ENCODE results near the gene MBLAC1. TPM values are rescaled to one million over a fixed set of nuclear protein-coding genes. Genes with fewer than 3 reads are reported as not detected.

The MBLAC1 gene
- total RNA-seq, 5 donors from 2014 or later (not counting 1 experiment from before 2014, with no cell fraction given), result 3.2 to 8.6 (median 5.3) TPM

DNA sequence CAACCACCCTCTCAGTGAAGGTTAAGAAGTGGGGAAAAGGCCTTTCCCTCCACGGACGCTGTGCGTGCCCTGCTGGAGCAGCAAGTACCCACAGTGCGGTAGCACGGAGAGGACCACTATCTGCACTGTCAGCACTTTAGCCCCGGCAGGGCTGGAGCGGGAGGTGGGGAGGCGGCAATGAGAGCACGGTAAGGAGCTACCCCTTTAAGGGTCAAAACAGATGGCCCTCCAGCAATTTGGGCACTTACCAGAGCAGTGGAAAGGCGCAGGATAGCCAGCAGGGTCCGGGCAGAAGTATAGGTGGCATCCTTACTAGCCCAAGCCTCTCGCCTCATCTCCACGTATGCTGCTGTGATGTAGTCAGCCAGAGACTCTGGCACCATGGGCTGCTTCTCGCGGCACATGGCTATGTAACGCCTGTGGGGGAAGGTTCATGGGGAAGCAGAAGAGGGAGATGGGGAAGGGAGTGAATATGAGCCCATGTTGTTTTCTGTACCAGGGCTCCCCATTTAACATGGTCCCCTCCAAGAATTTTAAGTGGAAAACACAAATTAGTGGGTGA is 32.8 kb upstream of the MBLAC1 start:
- Mint-ChIP-seq H3K27me3 (no peaks in the 10 kb centered on the region), H3K27ac (peak overlapping the region in 1 of 2 donors; percentile 6), H3K9me3 (no peaks in the 10 kb centered on the region), H3K4me3 (no peak overlapping the region), H3K36me3 (peaks cover 70% of the 10 kb centered on the region), H3K4me1 (peaks cover 39 to 42% (median 40%) of the 10 kb centered on the region in 3 donors)
- DNase-seq (no peak), ATAC-seq (replicated peaks in 1 of 4) (no peak)
- H3K4me1 ChIP-seq (ENCODE audit: control insufficient read depth in 1 of 2, extremely low read depth in 1 of 2, insufficient read depth in 2 of 2, low read length in 2 of 2), result peaks cover 4 to 16% of the 10 kb centered on the region in 2 experiments
- ChIA-PET CTCF (interaction anchor here in 1 of 2 donors (0.8 kb wide), 1 partner anchor 12 kb away, joined by 3 read pairs; no protein-coding TSS in a partner anchor), POLR2A (no interaction called here)
- 95% methylated on average over 15 of the region's 16 CpGs for WGBS (ENCODE audit: insufficient coverage)
- H3K4me3 ChIP-seq (ENCODE audit: control insufficient read depth in 1 of 2, extremely low read depth in 1 of 2, low read length in 1 of 2), result no peak overlapping the region
- no peak overlapping the region for H3K27ac ChIP-seq (ENCODE audit: low read length)
- peaks cover 45 to 87% of the 10 kb centered on the region in 2 donors for H3K36me3 ChIP-seq (ENCODE audit: control insufficient read depth in 2 of 2, extremely low read depth in 1 of 2, insufficient read depth in 1 of 2, low read length in 1 of 2)
- H3K9me3 ChIP-seq, result no peaks in the 10 kb centered on the region
- H3K27me3 ChIP-seq (replicated peaks in 1 of 2; ENCODE audit: control insufficient read depth in 2 of 2, extremely low read depth in 1 of 2, insufficient read depth in 2 of 2, low read length in 1 of 2), result no peaks in the 10 kb centered on the region

DNA sequence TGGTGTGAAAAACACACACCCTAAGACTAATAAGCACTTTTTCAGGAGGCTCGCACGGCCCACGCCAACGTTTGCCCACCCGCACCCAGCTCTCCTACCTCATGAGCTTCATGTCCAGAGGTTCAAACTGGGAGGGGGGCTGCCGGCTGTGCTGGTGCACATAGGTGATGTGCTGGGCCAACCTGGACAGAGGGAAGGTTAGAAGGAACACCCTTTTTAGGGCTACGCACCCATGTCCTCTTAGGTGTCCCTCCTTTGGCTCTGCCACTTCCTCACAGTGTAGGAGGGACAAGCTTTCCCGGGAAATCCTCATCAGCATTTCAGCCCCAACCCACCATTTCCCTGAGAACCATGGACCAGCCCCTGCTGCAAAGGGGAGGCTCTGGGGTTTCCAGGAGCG is 31.5 kb upstream of the MBLAC1 start:
- H3K27me3 ChIP-seq (replicated peaks in 1 of 2; ENCODE audit: control insufficient read depth in 2 of 2, extremely low read depth in 1 of 2, insufficient read depth in 2 of 2, low read length in 1 of 2), result no peaks in the 10 kb centered on the region
- H3K4me3 ChIP-seq (ENCODE audit: control insufficient read depth in 1 of 2, extremely low read depth in 1 of 2, low read length in 1 of 2), result no peak overlapping the region
- H3K27me3 Mint-ChIP-seq, result no peaks in the 10 kb centered on the region
- no peaks in the 10 kb centered on the region for H3K9me3 Mint-ChIP-seq
- DNase-seq (no peak), ATAC-seq (replicated peaks in 1 of 4) (no peak)
- no peak overlapping the region for H3K27ac ChIP-seq (ENCODE audit: low read length)
- no peak overlapping the region for H3K4me3 Mint-ChIP-seq
- H3K36me3 Mint-ChIP-seq, result peaks cover 77% of the 10 kb centered on the region
- H3K9me3 ChIP-seq, result no peaks in the 10 kb centered on the region
- peaks cover 39 to 47% (median 43%) of the 10 kb centered on the region in 3 donors for H3K4me1 Mint-ChIP-seq
- POLR2A ChIA-PET, result no interaction called here
- peaks cover 45 to 91% of the 10 kb centered on the region in 2 donors for H3K36me3 ChIP-seq (ENCODE audit: control insufficient read depth in 2 of 2, extremely low read depth in 1 of 2, insufficient read depth in 1 of 2, low read length in 1 of 2)
- CTCF ChIA-PET, result no interaction called here
- 100% methylated on average over 2 of the region's 9 CpGs for WGBS (ENCODE audit: insufficient coverage)
- peak overlapping the region in 1 of 2 donors; percentile 39 for H3K27ac Mint-ChIP-seq
- peaks cover 9 to 21% of the 10 kb centered on the region in 2 experiments for H3K4me1 ChIP-seq (ENCODE audit: control insufficient read depth in 1 of 2, extremely low read depth in 1 of 2, insufficient read depth in 2 of 2, low read length in 2 of 2)

DNA sequence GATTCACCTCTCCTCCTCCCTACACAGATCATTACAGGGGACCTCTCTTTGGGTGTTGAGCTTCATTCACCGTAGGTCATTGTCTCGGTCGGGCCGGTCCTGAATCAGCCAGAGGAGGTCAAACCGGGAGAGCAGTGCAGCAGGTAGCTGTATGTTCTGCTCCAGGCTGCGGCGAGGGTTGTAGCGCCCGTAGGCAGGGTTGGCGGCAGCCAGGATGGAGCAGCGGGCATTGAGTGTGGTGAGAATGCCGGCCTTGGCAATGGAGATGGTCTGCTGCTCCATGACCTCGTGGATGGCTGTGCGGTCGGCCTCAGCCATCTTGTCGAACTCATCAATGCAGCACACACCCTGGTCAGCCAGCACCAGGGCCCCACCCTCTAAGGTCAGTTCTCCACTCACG is 31.1 kb upstream of the MBLAC1 start:
- Histone ChIP-seq H3K27ac (ENCODE audit: low read length) (no peak overlapping the region), H3K27me3 (replicated peaks in 1 of 2; ENCODE audit: control insufficient read depth in 2 of 2, extremely low read depth in 1 of 2, insufficient read depth in 2 of 2, low read length in 1 of 2) (no peaks in the 10 kb centered on the region), H3K4me3 (ENCODE audit: control insufficient read depth in 1 of 2, extremely low read depth in 1 of 2, low read length in 1 of 2) (no peak overlapping the region), H3K36me3 (ENCODE audit: control insufficient read depth in 2 of 2, extremely low read depth in 1 of 2, insufficient read depth in 1 of 2, low read length in 1 of 2) (peaks cover 45 to 87% of the 10 kb centered on the region in 2 donors), H3K9me3 (no peaks in the 10 kb centered on the region), H3K4me1 (ENCODE audit: control insufficient read depth in 1 of 2, extremely low read depth in 1 of 2, insufficient read depth in 2 of 2, low read length in 2 of 2) (peaks cover 9 to 21% of the 10 kb centered on the region in 2 experiments)
- Mint-ChIP-seq H3K9me3 (no peaks in the 10 kb centered on the region), H3K4me3 (no peak overlapping the region), H3K4me1 (peaks cover 38 to 45% (median 40%) of the 10 kb centered on the region in 3 donors), H3K27me3 (no peaks in the 10 kb centered on the region), H3K27ac (peak overlapping the region in 1 of 2 donors; percentile 6), H3K36me3 (peaks cover 73% of the 10 kb centered on the region)
- DNase-seq (no peak), ATAC-seq (replicated peaks in 1 of 4) (no peak)
- ChIA-PET POLR2A (no interaction called here), CTCF (no interaction called here)
- WGBS (ENCODE audit: insufficient coverage), result 95% methylated on average over 16 of the region's 17 CpGs

DNA sequence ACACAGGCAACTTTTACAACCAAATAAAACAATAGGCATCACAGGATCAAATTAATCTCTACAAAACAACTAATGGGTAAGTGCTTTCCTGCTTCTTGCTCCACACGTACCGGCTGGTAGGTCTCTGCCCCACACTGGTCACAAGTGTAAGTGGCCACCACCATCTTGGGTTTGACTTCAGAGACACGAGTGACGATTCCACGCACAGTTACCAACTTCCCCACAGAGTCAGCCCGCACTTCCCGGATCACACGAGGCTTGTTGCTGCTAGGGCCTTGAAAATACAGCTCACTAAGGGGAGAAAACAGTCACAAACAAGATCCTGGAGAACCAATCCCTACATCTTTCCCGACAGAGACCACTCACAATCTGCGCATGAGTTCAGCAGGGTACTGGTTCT is 27.9 kb upstream of the MBLAC1 start:
- peaks cover 9 to 38% of the 10 kb centered on the region in 2 experiments for H3K4me1 ChIP-seq (ENCODE audit: control insufficient read depth in 1 of 2, extremely low read depth in 1 of 2, insufficient read depth in 2 of 2, low read length in 2 of 2)
- Mint-ChIP-seq H3K4me3 (peak overlapping the region; percentile 91 to 96 (median 92)), H3K27me3 (no peaks in the 10 kb centered on the region), H3K36me3 (peaks cover 45% of the 10 kb centered on the region), H3K9me3 (no peaks in the 10 kb centered on the region), H3K4me1 (peaks cover 45 to 49% (median 45%) of the 10 kb centered on the region in 3 donors), H3K27ac (peak overlapping the region; percentile 94 to 96)
- WGBS (ENCODE audit: insufficient coverage), result 96% methylated on average over 7 of the region's 10 CpGs
- DNase-seq, result no peak
- ATAC-seq (replicated peaks in 1 of 4), result no peak
- peak overlapping the region; percentile 66 for H3K27ac ChIP-seq (ENCODE audit: low read length)
- H3K27me3 ChIP-seq (replicated peaks in 1 of 2; ENCODE audit: control insufficient read depth in 2 of 2, extremely low read depth in 1 of 2, insufficient read depth in 2 of 2, low read length in 1 of 2), result no peaks in the 10 kb centered on the region
- no peaks in the 10 kb centered on the region for H3K9me3 ChIP-seq
- ChIA-PET POLR2A (interaction anchor here in 1 of 2 donors (0.6 kb wide), 1 partner anchor 272 kb away, joined by 4 read pairs; no protein-coding TSS in a partner anchor), CTCF (interaction anchor here (0.6 to 0.9 kb wide), 2 partner anchors 111 to 119 kb away, joined by 5 to 12 read pairs; no protein-coding TSS in a partner anchor)
- H3K36me3 ChIP-seq (ENCODE audit: control insufficient read depth in 2 of 2, extremely low read depth in 1 of 2, insufficient read depth in 1 of 2, low read length in 1 of 2), result peaks cover 23 to 55% of the 10 kb centered on the region in 2 donors
- no peak overlapping the region for H3K4me3 ChIP-seq (ENCODE audit: control insufficient read depth in 1 of 2, extremely low read depth in 1 of 2, low read length in 1 of 2)

DNA sequence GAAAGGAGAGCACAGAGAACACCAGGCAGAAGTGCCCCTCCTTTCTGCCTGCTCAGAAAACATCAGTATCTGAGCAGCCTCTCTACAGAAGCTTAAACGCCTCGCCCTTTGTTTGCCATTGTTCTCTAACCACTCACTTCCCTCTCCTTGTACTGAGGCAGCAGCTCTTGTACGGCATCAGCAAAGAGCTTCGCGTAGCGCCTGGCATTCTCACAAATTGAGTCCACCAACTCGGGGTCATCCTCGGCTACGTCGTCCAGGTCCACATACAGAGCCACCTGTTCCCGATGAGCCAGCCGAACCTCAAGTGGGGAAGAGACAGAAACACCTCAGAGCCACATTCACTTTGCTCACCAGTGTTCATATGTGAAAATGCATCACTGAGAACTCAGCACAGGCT is 27.3 kb upstream of the MBLAC1 start:
- Histone ChIP-seq H3K36me3 (ENCODE audit: control insufficient read depth in 2 of 2, extremely low read depth in 1 of 2, insufficient read depth in 1 of 2, low read length in 1 of 2) (peaks cover 24 to 50% of the 10 kb centered on the region in 2 donors), H3K4me3 (ENCODE audit: control insufficient read depth in 1 of 2, extremely low read depth in 1 of 2, low read length in 1 of 2) (peak overlapping the region; percentile 74 to 98), H3K9me3 (no peaks in the 10 kb centered on the region), H3K27ac (ENCODE audit: low read length) (peak overlapping the region; percentile 66), H3K27me3 (replicated peaks in 1 of 2; ENCODE audit: control insufficient read depth in 2 of 2, extremely low read depth in 1 of 2, insufficient read depth in 2 of 2, low read length in 1 of 2) (no peaks in the 10 kb centered on the region), H3K4me1 (ENCODE audit: control insufficient read depth in 1 of 2, extremely low read depth in 1 of 2, insufficient read depth in 2 of 2, low read length in 2 of 2) (peaks cover 9 to 38% of the 10 kb centered on the region in 2 experiments)
- H3K27me3 Mint-ChIP-seq, result no peaks in the 10 kb centered on the region
- ATAC-seq (replicated peaks in 1 of 4), result no peak
- no peak for DNase-seq
- H3K4me1 Mint-ChIP-seq, result peaks cover 45 to 49% (median 45%) of the 10 kb centered on the region in 3 donors
- ChIA-PET CTCF (interaction anchor here (0.6 to 0.9 kb wide), 2 partner anchors 111 to 119 kb away, joined by 5 to 12 read pairs; no protein-coding TSS in a partner anchor), POLR2A (no interaction called here)
- H3K36me3 Mint-ChIP-seq, result peaks cover 45% of the 10 kb centered on the region
- no peaks in the 10 kb centered on the region for H3K9me3 Mint-ChIP-seq
- WGBS (ENCODE audit: insufficient coverage), result 69% methylated on average over 12 of the region's 12 CpGs
- H3K4me3 Mint-ChIP-seq, result peak overlapping the region; percentile 91 to 96 (median 92)
- H3K27ac Mint-ChIP-seq, result peak overlapping the region; percentile 94 to 96

DNA sequence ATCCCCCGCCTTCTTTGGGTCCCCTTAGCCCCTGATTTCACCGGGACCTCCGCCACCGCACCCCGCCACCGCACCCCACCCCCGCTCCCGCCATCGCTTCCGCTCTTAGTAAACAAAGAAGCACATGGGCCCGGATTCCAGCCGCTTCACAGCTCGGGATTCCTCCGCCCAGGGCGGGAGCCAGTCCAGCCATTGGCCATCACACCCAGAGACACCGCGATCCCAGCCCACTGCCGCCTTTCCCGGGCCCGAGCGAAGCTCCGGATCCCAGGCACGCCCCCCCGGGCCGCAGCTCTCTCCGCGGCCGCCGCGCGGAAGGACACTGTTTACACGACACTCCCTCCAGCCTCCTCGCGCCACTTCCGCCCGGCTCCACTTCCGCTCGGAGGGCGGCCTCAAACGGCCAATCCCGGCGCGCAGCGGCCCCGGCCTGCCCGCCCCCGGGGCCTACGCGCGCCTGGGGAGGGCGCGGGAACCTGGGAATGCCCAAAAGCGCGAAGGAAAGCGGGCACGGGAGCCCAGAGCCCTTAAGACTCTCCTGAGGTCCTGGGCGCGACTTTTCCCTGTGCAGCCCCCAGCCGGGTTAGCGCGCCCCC is 26.2 kb upstream of the MBLAC1 start:
- ChIA-PET POLR2A (interaction anchor here (0.6 to 2.5 kb wide), 10 partner anchors 18 to 542 kb away, joined by 3 to 19 read pairs (median 4); partner anchors contain the start of genes MBLAC1 (in 1 of the 2), TRIM4 (in 1 of the 2) and ZNF655 (in 1 of the 2)), CTCF (interaction anchor here in 1 of 2 donors (0.6 to 2.7 kb wide), 5 partner anchors 18 to 181 kb away, joined by 3 to 18 read pairs (median 4); partner anchors contain the start of gene TRIM4)
- no peaks in the 10 kb centered on the region for H3K27me3 Mint-ChIP-seq
- peaks cover 40% of the 10 kb centered on the region for H3K36me3 Mint-ChIP-seq
- Histone ChIP-seq H3K4me3 (ENCODE audit: control insufficient read depth in 1 of 2, extremely low read depth in 1 of 2, low read length in 1 of 2) (peak overlapping the region; percentile 74 to 98), H3K27ac (ENCODE audit: low read length) (peak overlapping the region; percentile 81), H3K9me3 (no peaks in the 10 kb centered on the region), H3K36me3 (ENCODE audit: control insufficient read depth in 2 of 2, extremely low read depth in 1 of 2, insufficient read depth in 1 of 2, low read length in 1 of 2) (peaks cover 19 to 45% of the 10 kb centered on the region in 2 donors), H3K4me1 (ENCODE audit: control insufficient read depth in 1 of 2, extremely low read depth in 1 of 2, insufficient read depth in 2 of 2, low read length in 2 of 2) (peaks cover 9 to 38% of the 10 kb centered on the region in 2 experiments), H3K27me3 (replicated peaks in 1 of 2; ENCODE audit: control insufficient read depth in 2 of 2, extremely low read depth in 1 of 2, insufficient read depth in 2 of 2, low read length in 1 of 2) (no peaks in the 10 kb centered on the region)
- H3K4me1 Mint-ChIP-seq, result peaks cover 41 to 49% (median 44%) of the 10 kb centered on the region in 3 donors
- 0% methylated on average over 58 of the region's 61 CpGs for WGBS (ENCODE audit: insufficient coverage)
- peak; percentile 80 to 83 (median 82) for ATAC-seq (replicated peaks in 1 of 4)
- no peaks in the 10 kb centered on the region for H3K9me3 Mint-ChIP-seq
- H3K27ac Mint-ChIP-seq, result peak overlapping the region; percentile 94 to 96
- peak; percentile 64 to 94 (median 81) for DNase-seq
- H3K4me3 Mint-ChIP-seq, result peak overlapping the region; percentile 91 to 96 (median 92)

All from T-cell (primary cell).